Activated effector memory CD4-positive, alpha-beta T cell treated with anti-CD3 and anti-CD28 coated beads, Interleukin-2, amount 50 U/mL, for 16 hours (primary cell): ENCODE results near the gene TCFL5.
"Not testable (repeated sequence)": the region's sequence is repeated elsewhere in the genome, so short reads cannot be mapped to it uniquely, and the experiment has no call there.

Experiments used
- DNase-seq: peaks from one replicate; pipeline ENCODE4 v3.0.0-alpha.2; 2020

TCFL5 gene

DNA sequence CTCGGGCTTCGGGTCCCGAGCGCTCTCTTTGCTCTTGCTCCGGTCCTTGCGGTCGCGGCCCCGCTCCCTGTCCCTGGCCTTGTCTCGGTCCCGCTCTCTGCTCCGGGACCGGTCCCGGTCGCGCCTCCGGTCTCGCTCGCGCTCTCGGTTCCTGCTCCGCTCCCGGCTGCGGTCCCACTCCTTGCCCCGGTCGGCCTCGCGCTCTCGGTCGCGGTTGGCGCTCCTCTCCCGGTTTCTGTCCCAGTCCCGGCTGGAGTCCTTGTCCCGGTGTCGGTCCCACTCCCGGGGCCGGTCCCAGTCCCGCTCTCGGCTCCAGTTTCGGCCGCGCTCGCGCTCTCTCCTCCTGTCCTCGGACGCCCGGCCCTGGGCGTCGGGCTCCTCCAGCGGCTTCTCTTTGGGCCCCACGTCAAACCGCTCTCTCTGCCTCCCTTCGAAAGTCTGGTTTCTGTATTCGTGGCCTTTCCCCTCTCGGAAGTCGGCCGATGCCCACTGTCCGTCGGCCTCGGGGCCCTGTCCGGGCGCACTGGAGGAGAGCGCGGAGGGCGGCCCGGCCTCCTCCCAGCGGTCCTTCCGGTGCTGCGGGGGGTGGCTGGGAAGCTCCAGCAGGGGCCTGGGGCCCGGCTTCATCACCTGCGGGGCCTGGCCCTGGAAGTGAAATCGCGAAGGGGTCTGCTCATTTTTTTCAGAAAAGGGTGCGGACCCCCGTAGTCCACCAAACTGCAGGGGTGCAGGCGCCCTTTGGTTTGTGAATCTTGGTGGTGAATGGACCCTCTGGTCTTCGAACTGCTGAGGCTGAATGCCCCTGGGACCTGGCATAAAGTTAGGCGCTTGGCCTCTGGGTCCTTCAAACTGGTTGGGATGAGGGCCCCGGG lies 17.9 kb upstream of the TCFL5 start:
- no peak for DNase-seq

DNA sequence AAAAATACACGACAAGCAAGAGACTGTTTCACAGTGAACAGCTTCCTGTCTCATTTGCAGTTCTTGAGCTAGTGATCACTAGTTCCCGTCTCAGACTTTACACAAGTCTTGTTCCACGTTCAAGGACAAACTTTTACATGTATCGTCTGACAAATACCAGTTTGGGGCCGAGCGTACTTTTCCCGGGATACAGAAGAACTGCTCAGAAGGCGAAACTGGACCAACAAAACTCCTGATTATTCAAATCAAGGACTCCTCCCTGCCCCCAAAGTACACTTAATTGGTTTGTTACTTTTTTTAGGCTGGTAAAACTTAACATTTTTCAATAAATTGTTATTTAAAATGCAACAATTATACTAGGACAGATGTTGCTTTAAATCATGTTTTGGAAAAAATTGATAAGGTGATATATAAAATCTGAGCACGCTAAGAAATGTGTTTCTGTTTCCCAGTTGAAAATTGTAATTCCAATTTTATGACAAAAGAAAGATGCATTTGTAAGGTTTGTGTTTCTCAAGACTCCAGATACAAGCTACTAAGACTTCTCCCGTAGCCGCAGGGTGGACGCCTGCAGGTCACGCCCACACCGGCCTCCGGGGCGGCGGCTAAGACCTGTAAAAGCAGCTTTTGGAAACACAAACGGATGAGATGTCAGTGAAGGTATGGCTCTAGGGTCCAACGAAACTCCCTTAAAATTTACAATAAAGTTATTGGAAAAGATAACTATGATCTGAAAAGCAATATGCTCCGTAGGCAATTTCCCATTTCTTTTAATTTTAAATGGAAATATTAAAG lies 16.8 kb upstream of the TCFL5 start:
- DNase-seq, result no peak

DNA sequence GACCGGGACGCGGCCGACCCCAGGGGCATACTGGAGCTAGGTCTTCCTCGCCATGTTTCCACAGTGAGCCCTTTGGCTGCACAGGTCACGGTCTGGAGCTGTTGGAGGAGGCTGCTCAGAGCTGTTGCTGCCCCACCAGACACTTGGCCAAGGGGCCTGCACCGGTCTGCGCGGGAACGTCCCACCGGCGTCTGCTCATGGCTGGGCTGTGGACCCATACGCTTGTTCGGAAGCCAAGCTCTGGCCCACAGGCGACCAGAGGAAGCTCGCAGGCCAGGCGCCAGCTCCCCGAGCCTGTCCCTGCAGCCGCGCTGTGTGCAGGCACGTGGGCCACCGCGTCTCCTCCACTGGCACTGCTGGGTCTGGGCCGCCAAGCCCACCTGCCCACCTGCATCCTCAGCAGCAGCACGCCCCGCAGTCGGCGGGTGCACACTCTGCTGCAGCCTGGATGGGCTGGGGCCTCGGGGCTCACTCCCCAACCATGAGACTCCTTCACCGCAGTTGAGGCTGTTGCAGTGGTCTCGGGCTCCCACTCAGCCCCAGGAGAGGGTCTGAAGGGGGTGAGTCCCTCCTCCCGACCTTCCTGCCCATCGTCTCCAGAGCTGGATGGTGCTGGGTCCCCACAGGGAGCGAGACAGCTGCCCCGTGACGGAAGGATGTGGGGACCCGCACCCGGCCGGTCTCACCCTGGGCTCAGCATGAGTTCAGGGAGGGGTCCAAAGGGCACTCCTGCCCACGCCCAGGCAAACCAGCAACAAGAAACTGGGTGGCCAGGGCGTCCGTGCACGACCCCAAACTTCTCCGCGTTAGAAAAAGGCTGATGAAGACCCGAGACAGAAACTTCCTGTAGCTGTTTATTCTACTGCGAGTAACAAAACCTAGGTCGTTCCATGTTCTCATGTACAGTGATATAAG lies 15.5 kb upstream of the TCFL5 start:
- no peak for DNase-seq

DNA sequence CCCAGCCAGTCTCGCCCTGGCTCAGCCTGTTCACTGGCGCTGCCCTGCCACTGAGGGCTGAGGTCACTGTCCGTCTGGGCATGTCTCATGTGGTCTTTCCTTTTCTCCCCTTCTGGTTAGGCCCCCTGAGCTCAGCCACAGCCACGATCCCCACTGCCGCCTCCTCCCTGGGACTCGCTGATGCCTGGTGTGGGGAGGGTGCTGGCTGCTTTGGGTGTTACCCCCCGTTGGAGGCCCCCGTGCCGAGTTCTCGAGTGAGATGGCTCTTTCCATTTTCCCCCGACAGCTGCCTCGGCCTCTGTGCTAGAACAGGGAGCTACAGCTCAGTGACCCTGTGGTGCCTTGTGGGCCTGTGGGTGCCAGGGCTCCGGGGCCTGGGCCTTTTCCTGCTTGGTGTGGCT lies 14.9 kb upstream of the TCFL5 start:
- DNase-seq, result no peak

DNA sequence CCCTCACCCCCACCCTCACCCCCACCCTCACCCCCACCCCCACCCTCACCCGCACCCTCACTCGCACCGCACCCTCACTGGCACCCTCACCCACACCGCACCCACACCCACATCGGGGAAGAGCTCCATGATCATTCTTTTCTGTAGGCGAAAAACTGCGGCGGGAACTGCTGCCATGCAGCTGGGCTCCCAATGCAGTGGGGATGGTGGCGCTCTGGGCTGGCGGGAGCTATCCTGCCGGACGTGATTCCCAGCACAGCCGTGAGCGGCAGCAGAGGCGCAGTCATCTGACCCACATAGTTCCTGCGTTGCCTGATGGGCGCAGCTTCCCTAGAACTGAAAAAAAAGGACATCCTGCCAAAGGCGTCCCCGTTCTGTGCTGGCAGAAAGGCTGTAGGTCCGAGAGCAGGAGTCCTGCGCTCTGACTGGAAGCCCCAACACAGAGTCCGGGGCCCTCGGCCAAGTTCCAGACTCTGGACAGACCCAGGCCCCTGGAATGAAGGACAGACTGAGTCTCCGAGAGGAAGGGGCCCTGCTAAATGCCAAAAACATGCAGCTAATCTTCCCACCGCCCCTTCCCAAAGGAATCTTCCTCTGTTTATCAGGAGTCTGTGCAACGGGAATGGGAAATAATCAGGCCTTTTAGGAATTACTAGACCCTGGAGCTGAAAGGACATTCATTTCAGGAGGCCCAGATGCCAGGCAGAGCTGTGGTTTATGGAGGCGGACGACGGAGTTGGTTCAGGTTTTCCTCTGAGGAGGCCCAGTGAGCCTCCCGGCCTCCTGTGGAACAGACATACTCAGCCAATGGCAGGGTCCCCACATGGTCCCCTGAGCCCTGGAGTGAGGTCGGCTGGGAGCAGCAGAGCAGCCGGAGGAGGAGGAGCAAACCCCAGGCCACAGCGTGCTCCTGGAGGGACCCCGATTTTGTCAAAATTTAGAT lies 14.1 kb upstream of the TCFL5 start:
- no peak for DNase-seq

DNA sequence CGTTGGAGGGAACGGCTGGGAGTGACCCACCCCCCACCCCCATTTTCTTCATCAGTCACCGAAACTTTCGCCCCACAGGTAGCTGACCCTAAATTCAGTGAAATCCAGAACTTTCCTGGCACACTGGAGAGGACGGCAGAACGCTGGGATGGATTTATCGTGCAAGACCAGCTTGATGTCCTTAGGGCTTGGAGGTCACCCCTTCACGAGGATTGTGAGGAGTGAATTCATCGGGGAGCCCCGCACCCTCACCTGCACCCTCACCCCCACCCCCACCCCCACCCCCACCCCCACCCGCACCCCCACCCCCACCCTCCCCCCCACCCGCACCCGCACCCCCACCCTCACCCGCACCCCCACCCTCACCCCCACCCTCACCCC lies 13.3 kb upstream of the TCFL5 start:
- DNase-seq, result no peak

DNA sequence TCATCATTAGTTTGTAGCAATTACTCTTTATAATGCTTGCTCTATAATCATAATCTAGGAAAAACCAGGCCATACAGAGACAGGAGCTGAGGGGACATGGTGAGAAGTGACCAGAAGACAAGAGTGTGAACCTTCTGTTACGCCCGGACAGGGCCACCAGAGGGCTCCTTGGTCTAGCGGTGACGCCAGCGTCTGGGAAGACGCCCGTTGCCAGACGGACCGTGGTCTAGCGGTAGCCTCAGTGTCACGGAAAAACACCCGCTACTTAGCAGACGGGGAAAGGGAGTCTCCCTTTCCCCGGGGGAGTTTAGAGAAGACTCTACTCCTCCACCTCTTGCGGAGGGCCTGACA lies 12.0 kb upstream of the TCFL5 start:
- DNase-seq, result peak; percentile 75

DNA sequence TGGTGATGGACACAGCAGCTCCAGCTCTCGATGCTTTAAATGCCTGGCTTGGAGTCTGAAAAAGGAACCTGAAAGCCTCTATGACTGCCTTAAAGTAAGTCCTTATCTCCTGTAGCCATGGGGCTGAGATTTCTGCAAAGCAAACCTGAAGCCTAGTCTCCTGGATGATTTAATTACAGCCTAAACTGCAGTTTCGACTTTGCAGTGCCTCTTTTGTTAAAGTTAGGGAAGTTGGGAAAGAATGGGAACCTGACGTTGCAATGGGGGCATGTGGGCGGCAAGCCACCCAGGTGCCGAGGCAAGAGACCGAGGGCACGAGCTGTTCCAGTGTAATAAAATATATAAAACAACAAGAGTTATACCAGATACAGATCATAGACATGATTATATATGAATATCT lies 11.7 kb upstream of the TCFL5 start:
- DNase-seq, result no peak

DNA sequence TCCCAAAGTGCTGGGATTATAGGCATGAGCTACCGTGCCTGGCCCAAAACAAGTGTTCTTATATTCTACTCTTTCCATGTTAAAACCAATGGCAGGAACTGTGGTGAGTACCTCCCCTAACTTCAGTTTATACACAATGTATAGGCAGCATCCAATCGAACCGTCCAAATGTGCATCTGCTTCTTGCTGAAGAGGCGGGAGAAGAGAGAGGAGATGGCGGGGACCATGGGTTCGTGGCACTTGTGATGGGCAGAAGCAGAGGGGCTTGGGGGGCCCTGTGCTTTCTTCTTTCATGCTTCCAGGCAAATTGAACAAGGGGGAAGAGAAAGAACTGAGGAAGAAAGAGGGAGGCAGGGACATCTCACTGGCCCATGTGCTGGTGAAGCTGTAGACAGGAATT lies 11.2 kb upstream of the TCFL5 start:
- DNase-seq, result no peak

DNA sequence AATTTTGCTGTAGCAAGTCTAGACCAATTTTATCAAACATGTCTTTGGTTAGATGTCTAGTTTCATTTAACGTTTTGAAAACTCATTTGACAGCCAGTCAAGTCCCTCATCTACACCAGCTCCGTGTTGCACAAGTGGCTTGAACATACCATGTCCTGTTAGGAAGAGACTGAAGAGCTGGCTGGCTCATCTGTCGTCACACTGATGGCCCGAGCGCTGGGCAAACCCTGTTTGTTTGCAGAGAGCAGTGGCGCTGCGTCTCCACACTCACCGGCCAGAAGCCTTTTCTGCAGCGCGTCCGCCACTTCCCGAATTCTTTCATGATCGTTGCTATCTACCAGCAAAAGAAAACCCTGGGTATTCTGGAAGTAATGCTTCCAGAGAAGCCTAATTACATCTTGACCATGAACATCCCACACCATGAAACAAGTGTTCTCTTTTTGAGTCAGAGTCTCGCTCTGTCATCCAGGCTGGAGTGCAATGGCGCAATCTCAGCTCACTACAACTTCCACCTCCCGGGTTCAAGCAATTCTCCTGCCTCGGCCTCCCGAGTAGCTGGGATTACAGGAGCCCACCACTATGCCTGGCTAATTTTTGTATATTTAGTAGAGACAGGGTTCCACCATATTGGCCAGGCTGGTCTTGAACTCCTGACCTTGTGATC lies 10.7 kb upstream of the TCFL5 start:
- DNase-seq, result no peak

DNA sequence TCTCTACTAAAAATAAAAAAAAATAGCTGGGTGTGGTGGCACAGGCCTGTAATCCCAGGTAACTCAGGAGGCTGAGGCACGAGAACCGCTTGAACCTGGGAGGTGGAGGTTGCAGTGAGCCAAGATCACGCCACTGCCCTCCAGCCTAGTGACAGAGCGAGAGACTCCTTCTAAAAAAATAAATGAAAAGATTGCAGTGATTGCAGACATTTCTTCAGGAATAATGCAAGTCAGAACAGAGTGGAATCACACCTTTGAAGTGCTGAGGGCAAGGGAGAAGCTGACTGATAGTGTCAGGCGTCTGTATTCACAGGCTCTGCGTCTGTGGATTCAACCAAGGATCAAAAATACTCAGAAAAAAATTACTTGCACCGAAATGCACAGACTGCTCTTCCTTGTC lies 2.6 kb upstream of the TCFL5 start:
- no peak for DNase-seq

DNA sequence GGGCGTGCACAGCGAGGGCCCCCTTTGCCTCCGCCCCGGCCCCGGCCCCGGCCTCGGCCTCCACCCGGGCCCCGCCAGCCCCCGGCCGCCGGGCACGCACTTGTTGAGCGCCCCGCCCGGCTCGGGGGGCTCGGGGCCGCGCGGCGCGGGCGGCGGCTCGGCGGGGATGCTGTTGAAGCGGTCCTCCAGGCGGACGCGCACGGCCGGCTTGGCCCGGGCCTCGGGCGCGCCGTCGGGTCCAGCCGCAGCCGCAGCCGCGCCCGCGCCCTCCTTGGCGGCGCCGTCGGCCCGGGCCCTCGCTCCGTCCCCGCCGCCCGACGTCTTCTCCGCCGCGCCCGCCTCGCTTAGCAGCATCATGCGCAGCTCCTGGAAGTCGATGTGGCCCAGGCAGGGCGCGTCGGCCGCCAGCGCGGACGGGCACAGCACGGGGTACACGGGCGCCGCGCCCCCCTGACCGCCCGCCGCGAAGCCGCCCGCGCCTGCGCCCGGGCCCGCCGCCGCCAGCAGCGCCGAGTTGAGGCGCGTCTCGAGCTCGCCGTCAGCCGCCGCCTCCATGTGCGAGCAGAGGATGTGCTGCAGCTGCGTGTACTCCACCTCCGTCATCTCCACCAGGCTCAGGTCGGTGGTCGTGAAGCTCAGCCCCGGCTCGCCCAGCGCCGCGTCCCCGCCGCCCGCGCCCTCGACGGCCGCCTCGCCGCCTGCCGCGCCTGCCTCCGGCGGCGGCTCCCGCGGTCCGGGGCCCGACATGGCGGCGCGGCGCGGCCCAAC lies 514 bp downstream of the TCFL5 start:
- peak; percentile 79 for DNase-seq

DNA sequence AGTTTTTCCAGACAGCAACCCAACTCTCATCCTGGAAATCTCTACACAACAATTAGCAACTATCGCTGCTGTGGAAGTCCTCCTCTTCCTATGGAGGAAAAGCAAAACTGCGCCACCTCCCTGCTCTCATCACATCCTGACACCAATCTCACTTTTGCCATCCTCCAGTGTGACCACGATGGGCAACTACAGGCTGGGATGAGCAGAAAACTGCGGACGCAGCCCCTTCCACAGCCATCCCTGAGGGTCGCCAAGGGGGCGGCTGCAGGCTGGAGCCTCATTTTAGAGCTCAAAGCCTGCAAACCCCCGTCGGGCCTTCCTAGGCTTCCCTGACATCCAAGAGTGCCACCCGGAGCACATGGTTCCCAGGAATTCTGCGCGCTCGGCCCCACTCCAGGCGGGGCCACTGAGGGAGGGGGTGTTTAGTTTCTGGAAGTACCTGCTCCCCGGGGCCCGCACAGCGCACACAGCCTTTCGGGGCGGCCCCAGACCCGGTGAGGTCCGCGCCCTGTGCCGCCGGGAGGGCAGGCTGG lies 1.2 kb downstream of the TCFL5 start:
- no peak for DNase-seq

DNA sequence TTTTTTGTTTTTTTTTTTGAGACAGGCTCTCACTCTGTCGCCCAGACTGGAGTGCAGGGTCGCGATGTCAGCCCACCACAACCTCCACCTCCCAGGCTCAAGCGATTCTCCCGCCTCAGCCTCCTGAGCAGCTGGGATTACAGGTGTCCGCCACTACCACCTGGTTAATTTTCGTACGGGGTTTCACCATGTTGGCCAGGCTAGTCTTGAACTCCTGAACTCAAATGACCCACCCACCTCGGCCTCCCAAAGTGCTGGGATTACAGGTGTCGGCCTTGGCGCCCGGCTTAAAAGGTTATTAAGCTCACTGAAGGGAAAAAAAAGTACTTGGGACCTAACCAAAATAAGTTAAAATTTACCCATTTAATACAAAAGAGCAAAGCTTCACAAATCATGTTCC lies 1.9 kb downstream of the TCFL5 start:
- no peak for DNase-seq

DNA sequence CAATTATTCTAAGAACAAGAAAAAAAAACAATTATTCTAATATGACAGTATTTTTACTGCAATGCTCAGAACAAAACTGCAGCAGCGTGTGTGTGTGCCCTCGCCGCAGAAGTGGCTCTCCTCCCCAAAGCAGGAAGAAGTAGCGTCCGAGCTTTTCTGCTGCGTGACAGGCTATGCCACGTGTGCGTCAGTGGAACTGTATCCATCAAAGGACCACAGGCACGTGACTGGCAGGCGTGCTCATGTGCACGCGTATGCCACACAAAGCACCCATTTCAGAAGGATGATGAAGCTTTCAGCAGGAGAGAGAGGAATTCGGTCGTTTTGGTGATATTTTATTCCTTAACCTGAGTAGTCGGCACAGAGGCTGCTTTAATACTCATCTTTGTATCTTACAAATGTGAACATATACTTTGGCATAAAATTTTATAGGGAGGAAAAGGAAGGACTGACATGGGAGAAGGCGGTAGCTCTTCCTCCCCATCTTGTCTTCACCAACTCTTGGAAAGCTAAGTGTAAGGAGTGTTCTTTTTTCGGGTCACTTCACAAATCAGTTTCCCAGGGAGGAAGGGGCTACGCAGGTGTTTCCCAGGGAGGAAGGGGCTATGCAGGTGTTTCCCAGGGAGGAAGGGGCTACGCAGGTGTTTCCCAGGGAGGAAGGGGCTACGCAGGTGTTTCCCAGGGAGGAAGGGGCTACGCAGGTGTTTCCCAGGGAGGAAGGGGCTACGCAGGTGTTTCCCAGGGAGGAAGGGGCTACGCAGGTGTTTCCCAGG lies 3.4 kb downstream of the TCFL5 start:
- no peak for DNase-seq

DNA sequence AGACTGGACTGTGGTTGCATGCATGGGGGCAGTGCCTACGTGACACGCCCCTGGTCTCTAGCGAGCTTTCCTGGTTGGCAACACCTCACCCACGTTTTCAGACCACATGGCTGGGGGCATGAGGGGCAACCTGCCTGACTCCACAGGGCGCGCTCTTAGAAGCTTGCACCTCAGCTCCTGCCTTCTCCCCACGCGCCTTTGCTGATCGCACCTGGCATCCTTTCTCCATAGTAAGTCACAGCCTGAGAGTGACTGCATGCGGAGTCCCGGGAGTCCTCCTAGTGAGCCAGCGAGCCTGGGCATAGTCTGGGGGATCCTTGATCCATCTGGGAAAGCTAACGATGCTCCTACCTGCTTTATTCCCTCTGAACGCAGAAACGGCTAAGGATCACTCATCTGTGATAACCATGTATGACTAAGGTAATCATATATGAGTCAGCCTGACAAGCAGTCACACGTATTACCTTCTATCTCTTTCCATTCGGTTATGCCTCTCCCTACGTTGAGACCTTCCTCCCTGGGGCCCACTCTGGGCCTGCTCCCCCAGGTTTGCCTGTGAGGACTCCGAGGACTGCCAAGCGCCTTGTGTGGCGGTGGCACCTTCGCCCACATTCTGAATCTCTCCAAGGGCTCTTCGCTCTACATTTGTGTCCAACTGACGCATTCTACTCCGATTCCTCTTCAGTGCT lies 4.5 kb downstream of the TCFL5 start:
- no peak for DNase-seq

DNA sequence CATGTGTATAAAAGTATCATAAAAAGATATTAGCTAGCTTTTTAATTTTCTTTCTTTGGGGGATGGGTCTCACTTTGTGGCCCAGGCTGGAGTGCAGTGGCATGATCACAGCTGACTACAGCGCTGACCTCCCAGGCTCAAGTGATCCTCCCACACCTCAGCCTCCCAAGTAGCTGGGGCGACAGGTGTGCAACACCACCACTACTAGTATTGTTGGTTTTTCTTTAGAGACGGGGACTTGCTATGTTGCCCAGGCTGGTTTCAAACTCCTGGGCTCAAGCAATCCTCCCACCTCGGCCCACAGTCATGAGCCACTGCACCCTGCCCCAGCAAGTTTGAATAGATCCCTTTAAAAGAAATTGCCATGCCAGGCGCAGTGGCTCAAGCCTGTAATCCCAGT lies 6.5 kb downstream of the TCFL5 start:
- DNase-seq, result no peak

DNA sequence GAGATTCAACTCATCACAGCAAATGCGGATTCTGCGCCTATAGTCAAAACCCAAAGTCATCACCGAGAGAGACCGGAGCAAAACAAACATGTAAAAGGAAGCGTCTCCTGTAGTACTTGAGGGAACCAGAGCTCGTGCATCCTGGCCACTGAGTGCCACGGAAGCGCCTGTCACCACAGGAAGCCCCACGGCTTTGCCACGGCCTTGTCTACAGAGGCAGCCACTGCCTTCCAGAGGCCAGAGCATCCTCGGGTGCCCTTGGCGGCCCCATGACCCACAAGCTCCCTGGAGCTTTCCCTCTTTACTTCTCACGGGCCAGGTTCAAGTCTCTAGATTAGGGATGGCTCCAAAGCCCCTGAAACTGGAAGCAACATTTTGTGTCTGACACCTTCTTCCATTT lies 7.5 kb downstream of the TCFL5 start:
- DNase-seq, result no peak

DNA sequence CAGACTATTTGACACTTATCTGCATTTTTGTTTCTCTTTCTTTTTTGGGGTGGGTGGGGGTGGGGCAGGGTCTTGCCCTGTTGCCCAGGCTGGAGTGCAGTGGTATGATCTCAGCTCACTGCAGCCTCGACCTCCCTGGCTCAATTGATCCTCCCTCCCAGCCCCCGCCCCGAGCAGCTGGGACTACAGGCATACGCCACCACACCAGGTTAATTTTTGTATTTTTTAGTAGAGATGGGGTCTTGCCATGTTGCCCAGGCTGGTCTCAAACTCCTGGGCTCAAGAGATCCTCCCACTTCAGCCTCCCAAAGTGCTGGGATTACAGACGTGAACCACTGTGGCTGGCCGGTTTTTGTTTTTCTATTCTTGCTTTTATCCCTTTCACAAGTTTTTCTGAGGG lies 8.3 kb downstream of the TCFL5 start:
- DNase-seq, result not testable (repeated sequence)
